ENCODE results near the gene DCC.

- TF ChIP-seq EZH2 (IDR thresholded peaks at IDR 0.05; ENCODE audit: insufficient read depth, poor library complexity, severe bottlenecking): no peak
- no peak for TF ChIP-seq EZH2phosphoT487 (IDR thresholded peaks at IDR 0.05; ENCODE audit: insufficient read depth, low read depth)
Measured at GRCh38 chr18:53152476-53152875, 812.5 kb downstream of the DCC start.
